ENCODE results near the gene ZDHHC7.
A peak's percentile ranks its signal among the peaks of the same experiment; 100 is the strongest.

Gene ZDHHC7

DNA sequence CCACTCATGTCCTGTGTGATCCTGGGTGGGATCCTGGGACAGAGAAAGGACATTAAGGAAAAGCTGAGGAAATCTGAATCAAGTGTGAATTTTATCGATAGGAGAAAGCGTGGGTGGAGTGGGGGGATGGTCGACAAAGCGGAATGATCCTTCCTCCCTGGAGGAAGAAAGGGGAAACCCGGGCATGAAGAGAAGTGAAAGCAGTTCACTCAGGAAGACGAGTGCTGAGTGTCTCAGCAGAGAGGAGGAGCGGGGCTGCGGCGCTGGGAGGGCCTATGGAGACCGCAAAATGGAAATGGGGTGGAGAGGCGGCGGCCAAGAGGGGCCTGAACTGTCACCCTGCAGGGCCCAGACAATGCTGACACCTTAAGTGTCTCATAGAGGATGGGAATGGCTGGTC lies 8.7 kb downstream of the ZDHHC7 start:
- peak overlapping the region; percentile 35 for H3K4me3 ChIP-seq
- no peak for DNase-seq (ENCODE audit: low spot score)
- peak overlapping the region; percentile 45 to 85 for H3K27ac ChIP-seq
- TF ChIP-seq, protein P1, sequence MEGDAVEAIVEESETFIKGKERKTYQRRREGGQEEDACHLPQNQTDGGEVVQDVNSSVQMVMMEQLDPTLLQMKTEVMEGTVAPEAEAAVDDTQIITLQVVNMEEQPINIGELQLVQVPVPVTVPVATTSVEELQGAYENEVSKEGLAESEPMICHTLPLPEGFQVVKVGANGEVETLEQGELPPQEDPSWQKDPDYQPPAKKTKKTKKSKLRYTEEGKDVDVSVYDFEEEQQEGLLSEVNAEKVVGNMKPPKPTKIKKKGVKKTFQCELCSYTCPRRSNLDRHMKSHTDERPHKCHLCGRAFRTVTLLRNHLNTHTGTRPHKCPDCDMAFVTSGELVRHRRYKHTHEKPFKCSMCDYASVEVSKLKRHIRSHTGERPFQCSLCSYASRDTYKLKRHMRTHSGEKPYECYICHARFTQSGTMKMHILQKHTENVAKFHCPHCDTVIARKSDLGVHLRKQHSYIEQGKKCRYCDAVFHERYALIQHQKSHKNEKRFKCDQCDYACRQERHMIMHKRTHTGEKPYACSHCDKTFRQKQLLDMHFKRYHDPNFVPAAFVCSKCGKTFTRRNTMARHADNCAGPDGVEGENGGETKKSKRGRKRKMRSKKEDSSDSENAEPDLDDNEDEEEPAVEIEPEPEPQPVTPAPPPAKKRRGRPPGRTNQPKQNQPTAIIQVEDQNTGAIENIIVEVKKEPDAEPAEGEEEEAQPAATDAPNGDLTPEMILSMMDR (IDR thresholded peaks at IDR 0.05): no peak

DNA sequence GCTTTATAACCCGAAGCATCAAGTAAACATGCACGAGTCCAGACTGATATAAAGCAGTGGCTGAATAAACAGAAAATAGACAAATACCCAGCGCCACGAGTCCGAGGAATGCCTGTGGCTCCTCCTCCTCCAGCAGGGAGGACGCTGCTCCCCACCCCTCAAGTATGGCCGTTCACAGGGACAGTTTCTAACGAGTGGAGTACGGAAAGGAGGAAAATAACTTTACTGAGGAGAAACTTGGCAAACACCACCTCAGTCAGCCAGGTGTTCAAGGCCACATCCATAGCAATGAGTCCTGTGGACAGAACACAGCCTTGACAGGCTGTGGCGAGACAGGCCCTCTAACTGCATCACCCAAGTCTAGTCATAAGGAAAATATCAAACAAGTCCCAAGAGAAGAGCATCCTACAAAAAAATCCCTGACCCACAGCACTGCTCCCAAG lies 9.2 kb downstream of the ZDHHC7 start:
- DNase-seq (ENCODE audit: low spot score): no peak
- TF ChIP-seq, protein P1 (IDR thresholded peaks at IDR 0.05): no peak
- peak overlapping the region; percentile 45 to 85 for H3K27ac ChIP-seq
- peak overlapping the region; percentile 35 for H3K4me3 ChIP-seq

DNA sequence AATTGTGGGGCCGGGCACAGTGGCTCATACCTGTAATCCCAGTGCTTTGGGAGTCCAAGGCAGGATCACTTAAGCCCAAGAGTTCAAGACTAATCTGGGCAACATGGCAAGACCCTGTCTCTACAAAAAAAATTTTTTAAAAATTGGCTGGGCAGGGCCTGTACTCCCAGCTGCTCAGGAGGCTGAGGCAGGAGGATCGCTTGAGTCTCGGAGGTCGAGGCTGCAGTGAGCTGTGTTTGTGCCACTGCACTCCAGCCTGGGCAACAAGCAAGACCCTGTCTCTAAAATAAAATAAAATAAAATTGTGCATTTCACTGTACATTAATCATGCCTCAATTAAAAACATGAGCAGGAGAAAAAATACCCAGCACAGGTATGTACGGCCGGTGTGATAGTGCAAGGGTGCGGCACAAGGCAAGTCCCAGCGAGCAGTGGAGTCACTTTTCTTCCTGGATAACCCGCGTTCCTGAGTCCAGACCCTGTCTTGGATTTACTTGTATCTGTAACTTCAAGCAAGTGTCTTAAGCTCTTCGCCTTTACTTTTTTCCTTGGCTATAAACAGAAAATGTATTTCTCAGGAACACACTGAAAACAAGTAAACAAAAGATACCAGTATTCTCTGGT lies 11.4 kb downstream of the ZDHHC7 start:
- no peak for DNase-seq (ENCODE audit: low spot score)
- H3K4me3 ChIP-seq: no peak overlapping the region
- H3K27ac ChIP-seq: no peak overlapping the region
- TF ChIP-seq, protein P1 (IDR thresholded peaks at IDR 0.05): no peak

DNA sequence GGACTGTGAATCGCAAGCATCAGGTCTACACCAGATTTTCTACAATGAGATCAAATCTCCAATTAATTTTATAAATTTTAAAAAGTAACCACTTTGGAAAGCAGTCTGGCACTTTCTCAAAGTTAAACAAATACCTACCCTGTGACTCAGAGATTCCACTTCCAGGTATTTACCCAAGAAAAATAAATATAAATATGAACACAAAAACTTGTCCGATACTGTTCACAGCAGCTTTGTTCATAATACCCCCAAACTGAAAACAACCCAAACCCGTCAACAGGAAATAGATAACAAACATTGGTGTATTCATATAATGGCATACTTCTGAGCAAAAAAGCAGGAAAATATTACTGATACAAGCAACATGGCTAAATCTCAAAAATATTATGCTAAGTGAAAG lies 12.1 kb downstream of the ZDHHC7 start:
- TF ChIP-seq, protein P1 (IDR thresholded peaks at IDR 0.05): no peak
- no peak for DNase-seq (ENCODE audit: low spot score)

DNA sequence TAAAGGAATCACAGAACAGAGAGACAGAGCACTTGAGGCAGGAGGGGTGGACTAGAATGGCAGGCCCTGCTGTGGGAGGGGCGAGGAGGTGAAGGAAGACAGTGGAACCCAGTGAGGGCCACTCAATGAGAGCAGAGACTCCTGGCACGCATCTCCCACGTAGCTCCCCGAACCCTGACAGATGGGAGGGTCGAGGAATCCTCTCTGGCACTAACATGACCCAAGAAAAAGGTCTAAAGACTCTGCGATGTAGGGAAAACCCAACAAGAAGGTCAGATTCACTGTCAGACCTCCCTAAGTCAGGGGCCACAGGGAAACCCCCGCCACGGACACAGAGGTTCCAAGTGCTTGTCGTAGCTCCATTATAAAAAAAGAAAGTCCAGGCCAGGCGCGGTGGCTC lies 15.0 kb downstream of the ZDHHC7 start:
- DNase-seq (ENCODE audit: low spot score): no peak
- no peak overlapping the region for H3K27ac ChIP-seq
- TF ChIP-seq, protein P1 (IDR thresholded peaks at IDR 0.05): no peak
- no peak overlapping the region for H3K4me3 ChIP-seq

More for the DNA sequence above, 12.1 kb downstream of the ZDHHC7 start:
- no peak overlapping the region for H3K4me3 ChIP-seq
- H3K27ac ChIP-seq: no peak overlapping the region

DNA sequence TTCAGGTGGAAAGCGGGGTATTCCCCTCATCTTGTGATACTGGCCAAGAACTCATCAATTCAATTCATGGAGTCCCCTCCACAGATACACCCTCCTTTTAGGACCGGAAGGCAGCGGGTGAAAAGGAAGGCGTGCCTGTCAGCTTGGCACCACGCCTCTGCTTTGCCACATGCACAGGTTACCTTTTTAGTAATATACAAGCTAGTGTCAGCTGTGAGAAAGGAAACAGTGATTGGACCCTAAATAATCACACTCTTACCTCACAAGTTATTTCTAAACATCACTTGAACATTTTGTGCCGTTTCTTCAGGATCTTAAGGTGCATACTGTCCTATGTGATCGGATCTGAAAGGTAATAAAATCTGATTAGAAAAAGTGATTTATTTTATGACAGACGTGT lies 15.7 kb downstream of the ZDHHC7 start:
- TF ChIP-seq, protein P1 (IDR thresholded peaks at IDR 0.05): no peak
- peak overlapping the region in 1 of 2 donors; percentile 88 for H3K27ac ChIP-seq
- H3K4me3 ChIP-seq: no peak overlapping the region
- DNase-seq (ENCODE audit: low spot score): no peak

DNA sequence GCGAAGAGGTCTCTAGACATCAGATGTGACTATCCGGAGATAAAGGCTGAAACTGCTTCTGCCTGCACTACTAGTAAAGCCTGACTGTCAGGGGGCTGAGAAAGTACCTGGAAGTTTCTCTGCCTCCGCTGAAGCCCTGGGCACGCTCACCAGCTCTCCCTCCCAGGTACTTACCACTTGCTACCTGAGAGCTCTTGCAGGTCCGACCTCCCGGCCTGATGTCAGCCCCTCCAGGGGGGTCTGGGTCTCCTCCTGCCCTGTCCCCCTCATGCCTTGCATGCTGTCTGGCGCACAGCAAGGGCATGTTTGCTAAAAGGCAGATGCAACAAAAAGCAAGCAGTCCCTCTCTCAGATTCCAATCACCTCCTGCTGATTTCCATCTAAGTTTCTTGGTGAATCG lies 17.4 kb downstream of the ZDHHC7 start:
- Histone ChIP-seq H3K4me3 (no peak overlapping the region), H3K27ac (peak overlapping the region; percentile 61 to 88)
- TF ChIP-seq, protein P1 (IDR thresholded peaks at IDR 0.05): no peak
- DNase-seq (ENCODE audit: low spot score): no peak

Measured in coronary artery (tissue), 2 donors.